Measurements from ENCODE around the gene AMOT.

- TF ChIP-seq REST (IDR thresholded peaks at IDR 0.05; ENCODE audit: insufficient read depth in 1 of 2, low read depth in 2 of 2, low read length in 2 of 2) (no peak), TAF1 (IDR thresholded peaks at IDR 0.05; ENCODE audit: borderline replicate concordance, insufficient read depth, low read length) (no peak)
Observed at GRCh38 chrX:112812741-112813140, 27.9 kb downstream of the AMOT start.

Measured in PFSK-1 (cell line).